Measurements from ENCODE around the gene DNMT3B.

The DNMT3B gene

GRCh38 chr20:32798046-32798981 lies 36.1 kb downstream of the DNMT3B start:
- peaks cover 76% of the 10 kb centered on the region for H3K36me3 ChIP-seq (ENCODE audit: insufficient read depth, low read length)
- H3K9ac ChIP-seq (ENCODE audit: low read length) = no peak overlapping the region

GRCh38 chr20:32803092-32803491 lies 40.9 kb downstream of the DNMT3B start:
- no peak overlapping the region for H3K4me2 ChIP-seq (ENCODE audit: low read length)

More at GRCh38 chr20:32798046-32798981, 36.1 kb downstream of the DNMT3B start:
- Histone ChIP-seq H2AFZ (ENCODE audit: low read length) (no peak overlapping the region), H3K27me3 (ENCODE audit: insufficient read depth, low read length) (no peaks in the 10 kb centered on the region), H3F3A (ENCODE audit: insufficient read depth, low read length) (no peaks in the 10 kb centered on the region), H3K4me2 (ENCODE audit: low read length) (no peak overlapping the region), H3K79me2 (ENCODE audit: insufficient read depth, low read length) (no peaks in the 10 kb centered on the region), H3K4me1 (ENCODE audit: insufficient read depth, low read length, severe bottlenecking) (peaks cover 20% of the 10 kb centered on the region), H3K27ac (ENCODE audit: low read depth, low read length, poor library complexity, severe bottlenecking) (no peak overlapping the region), H3K4me3 (ENCODE audit: low read depth, low read length, poor library complexity, severe bottlenecking) (no peak overlapping the region), H4K20me1 (ENCODE audit: insufficient read depth, low read length) (no peaks in the 10 kb centered on the region), H3K9me2 (ENCODE audit: low read depth, low read length) (no peaks in the 10 kb centered on the region), H3K9me3 (ENCODE audit: low read length) (no peaks in the 10 kb centered on the region)
- TF ChIP-seq CTCF (IDR thresholded peaks at IDR 0.05; ENCODE audit: low read length) (no peak), EZH2 (IDR thresholded peaks at IDR 0.05; ENCODE audit: borderline replicate concordance, low read length) (no peak)

GRCh38 chr20:32804022-32804715 lies 42.0 kb downstream of the DNMT3B start:
- TF ChIP-seq EZH2 (IDR thresholded peaks at IDR 0.05; ENCODE audit: borderline replicate concordance, low read length) (no peak), CTCF (IDR thresholded peaks at IDR 0.05; ENCODE audit: low read length) (no peak)
- Histone ChIP-seq H2AFZ (ENCODE audit: low read length) (no peak overlapping the region), H3K27ac (ENCODE audit: low read depth, low read length, poor library complexity, severe bottlenecking) (no peak overlapping the region), H3K9me3 (ENCODE audit: low read length) (no peaks in the 10 kb centered on the region), H3K9me2 (ENCODE audit: low read depth, low read length) (no peaks in the 10 kb centered on the region), H3K9ac (ENCODE audit: low read length) (no peak overlapping the region), H3K4me3 (ENCODE audit: low read depth, low read length, poor library complexity, severe bottlenecking) (no peak overlapping the region), H3K4me1 (ENCODE audit: insufficient read depth, low read length, severe bottlenecking) (no peaks in the 10 kb centered on the region), H3F3A (ENCODE audit: insufficient read depth, low read length) (no peaks in the 10 kb centered on the region), H3K4me2 (ENCODE audit: low read length) (no peak overlapping the region), H4K20me1 (ENCODE audit: insufficient read depth, low read length) (no peaks in the 10 kb centered on the region), H3K79me2 (ENCODE audit: insufficient read depth, low read length) (no peaks in the 10 kb centered on the region), H3K27me3 (ENCODE audit: insufficient read depth, low read length) (no peaks in the 10 kb centered on the region), H3K36me3 (ENCODE audit: insufficient read depth, low read length) (peaks cover 85% of the 10 kb centered on the region)

More at GRCh38 chr20:32803092-32803491, 40.9 kb downstream of the DNMT3B start:
- Histone ChIP-seq H3K36me3 (ENCODE audit: insufficient read depth, low read length) (peaks cover 85% of the 10 kb centered on the region), H2AFZ (ENCODE audit: low read length) (no peak overlapping the region), H3K79me2 (ENCODE audit: insufficient read depth, low read length) (no peaks in the 10 kb centered on the region), H3K9me2 (ENCODE audit: low read depth, low read length) (no peaks in the 10 kb centered on the region), H3K27me3 (ENCODE audit: insufficient read depth, low read length) (no peaks in the 10 kb centered on the region), H3K27ac (ENCODE audit: low read depth, low read length, poor library complexity, severe bottlenecking) (no peak overlapping the region), H3K4me3 (ENCODE audit: low read depth, low read length, poor library complexity, severe bottlenecking) (no peak overlapping the region), H4K20me1 (ENCODE audit: insufficient read depth, low read length) (no peaks in the 10 kb centered on the region), H3K9me3 (ENCODE audit: low read length) (no peaks in the 10 kb centered on the region), H3F3A (ENCODE audit: insufficient read depth, low read length) (no peaks in the 10 kb centered on the region), H3K4me1 (ENCODE audit: insufficient read depth, low read length, severe bottlenecking) (no peaks in the 10 kb centered on the region), H3K9ac (ENCODE audit: low read length) (no peak overlapping the region)
- TF ChIP-seq CTCF (IDR thresholded peaks at IDR 0.05; ENCODE audit: low read length) (no peak), EZH2 (IDR thresholded peaks at IDR 0.05; ENCODE audit: borderline replicate concordance, low read length) (no peak)

Data from OCI-LY1 (cell line).